ENCODE results near the gene LBH. TPM values are rescaled to one million over a fixed set of nuclear protein-coding genes. Genes with fewer than 3 reads are reported as not detected.

LBH gene
- total and polyA plus RNA-seq, 4 donors, result 56.1 to 213 (median 94.5) TPM

DNA sequence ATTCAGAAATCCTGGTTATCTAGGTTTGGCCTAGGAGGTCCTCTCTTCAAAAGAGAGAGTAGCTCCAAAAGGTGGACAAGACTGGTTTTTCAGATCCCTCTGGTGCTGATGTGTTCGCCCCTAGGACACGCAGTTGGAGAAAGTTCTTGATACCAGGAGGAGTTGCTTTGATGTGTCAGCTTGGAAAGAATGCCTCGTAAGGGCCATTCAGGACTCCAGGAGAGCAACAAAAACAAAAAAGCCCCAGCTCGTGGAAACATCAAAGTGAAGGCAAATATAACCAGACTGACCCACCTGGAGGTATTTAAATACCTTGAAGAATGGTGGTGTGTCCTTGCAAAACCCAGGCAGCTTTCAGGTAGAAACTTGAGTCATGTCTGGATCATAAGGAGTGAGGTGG, 12.5 kb upstream of the LBH start:
- intact Hi-C loops (cut with DNase I), result loop anchor here (5.0 to 10.0 kb wide), 2 partner anchors 346 to 473 kb away; no protein-coding TSS in a partner anchor

DNA sequence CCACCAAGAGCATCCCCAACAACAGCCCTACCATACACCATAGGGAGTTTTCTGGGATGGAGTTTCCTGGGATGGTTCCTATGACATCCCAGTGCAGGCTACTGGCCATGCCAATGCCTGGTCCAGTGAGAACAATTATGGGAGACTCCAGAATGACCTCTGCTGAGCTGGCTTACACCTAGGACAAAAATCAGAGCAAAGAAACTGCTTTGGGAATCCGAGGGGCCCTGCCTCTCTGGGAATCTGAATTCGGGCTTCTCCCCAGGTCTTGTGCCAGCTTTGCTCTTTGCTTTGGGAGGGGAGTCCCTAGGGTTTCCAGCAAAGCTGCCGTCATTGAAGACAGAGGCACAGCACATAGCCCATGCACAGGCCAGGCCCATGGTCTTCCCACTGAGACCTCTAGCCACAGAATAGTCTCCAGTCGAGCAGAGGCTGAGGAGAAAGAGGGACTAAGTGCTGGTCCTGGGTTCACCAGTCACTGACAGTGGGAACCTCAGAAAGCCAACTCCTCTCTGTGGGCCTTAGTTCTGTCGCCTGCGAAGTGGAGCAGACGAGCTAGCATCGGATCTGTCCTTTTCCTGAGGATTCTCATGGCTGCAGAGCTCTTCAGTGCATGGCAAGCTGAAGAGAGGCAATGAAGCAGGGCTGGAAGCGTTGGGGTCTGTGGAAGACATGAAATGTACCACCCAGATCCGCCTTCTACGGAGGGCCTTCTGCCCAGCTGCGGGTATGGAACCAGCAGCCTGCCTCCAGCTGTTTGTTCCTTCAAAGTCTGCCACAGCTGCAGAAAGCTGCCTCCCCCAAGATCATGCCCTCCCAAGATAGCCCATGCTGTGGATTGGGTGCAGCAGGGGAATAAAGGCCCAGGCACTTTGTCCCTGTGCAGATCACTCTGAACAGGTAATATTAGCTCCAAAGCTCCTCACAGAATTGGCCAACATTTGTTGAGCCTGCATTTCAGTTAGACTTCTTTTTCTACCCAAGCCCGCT, 11.2 kb upstream of the LBH start:
- peak overlapping the region; percentile 18 to 34 for H3K27ac ChIP-seq (ENCODE audit: low read depth in 1 of 2, low read length in 2 of 2)

More for the DNA sequence above, 12.5 kb upstream of the LBH start:
- ATAC-seq (ENCODE audit: low FRiP score), result no peak
- Histone ChIP-seq H3K9me3 (ENCODE audit: control insufficient read depth, low read length) (no peaks in the 10 kb centered on the region), H3K4me3 (ENCODE audit: low read length in 2 of 2) (no peak overlapping the region), H3K27me3 (ENCODE audit: control insufficient read depth in 1 of 2, insufficient read depth in 2 of 2, low read length in 1 of 2) (no peaks in the 10 kb centered on the region), H3K27ac (ENCODE audit: low read depth in 1 of 2, low read length in 2 of 2) (peak overlapping the region; percentile 18 to 80), H3K36me3 (ENCODE audit: control insufficient read depth in 1 of 2, insufficient read depth in 2 of 2, low read length in 1 of 2) (no peaks in the 10 kb centered on the region), H3K4me1 (ENCODE audit: control insufficient read depth in 1 of 2, insufficient read depth in 2 of 2, low read length in 2 of 2) (peaks cover 0 to 3% of the 10 kb centered on the region in 2 donors)
- WGBS, 2 donors, result 56 to 62% methylated on average over 4 of the region's 4 CpGs
- DNase-seq, result no peak

DNA sequence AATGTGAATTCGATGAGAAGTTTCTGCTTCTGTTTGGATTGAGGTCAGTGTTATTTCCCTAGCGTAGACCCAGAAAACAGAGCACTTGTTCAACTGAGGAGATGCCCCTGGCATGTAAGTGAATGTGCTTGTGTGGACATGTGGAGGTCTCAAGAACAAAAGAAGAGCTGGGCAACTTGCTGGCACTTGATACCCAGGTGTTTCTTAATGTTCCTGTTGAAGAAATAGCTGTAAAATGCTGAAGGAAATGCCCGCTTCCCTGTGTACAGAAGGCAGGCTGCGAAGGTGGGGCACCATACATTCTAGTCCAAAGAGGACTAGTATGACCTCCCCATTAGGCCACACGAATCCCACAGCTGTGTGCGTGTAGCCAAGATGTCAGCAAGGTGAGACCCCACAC, 9.8 kb upstream of the LBH start:
- Histone ChIP-seq H3K27ac (ENCODE audit: low read depth in 1 of 2, low read length in 2 of 2) (no peak overlapping the region), H3K27me3 (ENCODE audit: control insufficient read depth in 1 of 2, insufficient read depth in 2 of 2, low read length in 1 of 2) (no peaks in the 10 kb centered on the region), H3K36me3 (ENCODE audit: control insufficient read depth in 1 of 2, insufficient read depth in 2 of 2, low read length in 1 of 2) (no peaks in the 10 kb centered on the region), H3K4me1 (ENCODE audit: control insufficient read depth in 1 of 2, insufficient read depth in 2 of 2, low read length in 2 of 2) (peaks cover 0 to 6% of the 10 kb centered on the region in 2 donors), H3K4me3 (ENCODE audit: low read length in 2 of 2) (no peak overlapping the region), H3K9me3 (ENCODE audit: control insufficient read depth, low read length) (no peaks in the 10 kb centered on the region)
- ATAC-seq (ENCODE audit: low FRiP score) (no peak), DNase-seq (no peak)
- intact Hi-C loops (cut with DNase I), result no loop called here
- WGBS, 2 donors, result 90 to 95% methylated on average over 6 of the region's 6 CpGs

More for the DNA sequence above, 11.2 kb upstream of the LBH start:
- Histone ChIP-seq H3K9me3 (ENCODE audit: control insufficient read depth, low read length) (no peaks in the 10 kb centered on the region), H3K36me3 (ENCODE audit: control insufficient read depth in 1 of 2, insufficient read depth in 2 of 2, low read length in 1 of 2) (no peaks in the 10 kb centered on the region), H3K27me3 (ENCODE audit: control insufficient read depth in 1 of 2, insufficient read depth in 2 of 2, low read length in 1 of 2) (no peaks in the 10 kb centered on the region), H3K4me1 (ENCODE audit: control insufficient read depth in 1 of 2, insufficient read depth in 2 of 2, low read length in 2 of 2) (peaks cover 0 to 6% of the 10 kb centered on the region in 2 donors), H3K4me3 (ENCODE audit: low read length in 2 of 2) (no peak overlapping the region)
- ATAC-seq (ENCODE audit: low FRiP score) (no peak), DNase-seq (no peak)
- WGBS, 2 donors, result 95 to 96% methylated on average over 13 of the region's 13 CpGs
- intact Hi-C loops (cut with DNase I), result loop anchor here (5.0 to 10.0 kb wide), 2 partner anchors 345 to 472 kb away; no protein-coding TSS in a partner anchor

DNA sequence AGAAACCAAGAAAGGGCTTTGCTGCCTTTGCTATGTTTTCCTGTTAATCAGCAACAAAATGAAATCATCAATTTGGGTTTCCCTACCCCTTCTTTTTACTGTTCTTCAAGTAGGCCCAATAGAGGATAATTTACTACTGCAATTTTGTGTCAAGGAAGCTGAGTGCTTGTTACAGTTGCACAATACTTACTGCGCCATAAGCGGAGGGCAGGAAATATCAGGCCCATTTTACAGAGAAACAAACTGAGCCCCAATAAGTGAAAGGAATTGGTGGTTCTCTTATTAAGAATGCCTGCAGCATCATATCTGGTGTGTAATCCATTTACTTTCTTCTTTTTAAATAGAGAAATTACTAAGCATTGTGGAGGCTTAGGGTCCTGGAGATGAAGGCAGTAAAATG, 9.3 kb upstream of the LBH start:
- no peak for DNase-seq
- 97% methylated on average over 2 of the region's 2 CpGs for WGBS, 2 donors
- Histone ChIP-seq H3K36me3 (ENCODE audit: control insufficient read depth in 1 of 2, insufficient read depth in 2 of 2, low read length in 1 of 2) (no peaks in the 10 kb centered on the region), H3K27ac (ENCODE audit: low read depth in 1 of 2, low read length in 2 of 2) (no peak overlapping the region), H3K4me1 (ENCODE audit: control insufficient read depth in 1 of 2, insufficient read depth in 2 of 2, low read length in 2 of 2) (peaks cover 0 to 6% of the 10 kb centered on the region in 2 donors), H3K4me3 (ENCODE audit: low read length in 2 of 2) (no peak overlapping the region), H3K9me3 (ENCODE audit: control insufficient read depth, low read length) (no peaks in the 10 kb centered on the region), H3K27me3 (ENCODE audit: control insufficient read depth in 1 of 2, insufficient read depth in 2 of 2, low read length in 1 of 2) (no peaks in the 10 kb centered on the region)
- no peak for ATAC-seq (ENCODE audit: low FRiP score)
- intact Hi-C loops (cut with DNase I), result no loop called here

DNA sequence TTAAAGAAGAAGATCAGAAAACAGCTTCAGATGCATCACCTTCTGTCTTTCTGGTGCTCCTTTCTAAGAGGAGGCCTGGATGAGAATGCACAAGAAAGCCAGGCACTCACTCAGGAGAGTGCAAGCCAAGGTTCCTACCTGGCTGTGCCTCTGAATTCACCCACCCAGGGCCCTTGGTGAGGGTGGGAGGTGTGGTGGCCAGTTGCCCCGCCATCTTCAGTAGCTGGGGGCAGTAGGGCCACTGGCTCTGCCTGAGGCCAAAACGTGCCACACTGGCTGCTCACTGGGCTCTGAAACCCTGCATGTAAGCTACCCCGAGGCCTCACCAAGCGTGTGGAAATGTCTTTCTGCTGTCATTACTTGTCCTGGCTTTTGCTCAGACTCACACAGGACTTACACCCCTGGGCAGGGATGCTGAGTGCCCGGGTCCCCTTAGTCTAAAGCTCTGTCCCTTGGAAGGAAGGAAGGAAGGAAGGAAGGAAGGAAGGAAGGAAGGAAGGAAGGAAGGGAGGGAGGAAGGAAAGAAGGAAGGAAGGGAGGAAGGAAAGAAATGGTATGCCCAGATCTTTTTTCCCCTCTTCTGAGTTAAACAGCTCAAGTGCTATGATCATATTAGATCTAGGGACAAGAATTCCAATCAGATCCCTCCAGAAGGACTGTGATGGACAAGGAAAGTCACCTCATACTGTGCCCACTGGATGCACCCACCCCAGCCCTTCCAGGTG, 8.5 kb upstream of the LBH start:
- no peak for ATAC-seq (ENCODE audit: low FRiP score)
- Histone ChIP-seq H3K27me3 (ENCODE audit: control insufficient read depth in 1 of 2, insufficient read depth in 2 of 2, low read length in 1 of 2) (no peaks in the 10 kb centered on the region), H3K4me3 (ENCODE audit: low read length in 2 of 2) (no peak overlapping the region), H3K4me1 (ENCODE audit: control insufficient read depth in 1 of 2, insufficient read depth in 2 of 2, low read length in 2 of 2) (peaks cover 0 to 6% of the 10 kb centered on the region in 2 donors), H3K36me3 (ENCODE audit: control insufficient read depth in 1 of 2, insufficient read depth in 2 of 2, low read length in 1 of 2) (no peaks in the 10 kb centered on the region), H3K27ac (ENCODE audit: low read depth in 1 of 2, low read length in 2 of 2) (peak overlapping the region in 1 of 2 donors; percentile 10), H3K9me3 (ENCODE audit: control insufficient read depth, low read length) (no peaks in the 10 kb centered on the region)
- intact Hi-C loops (cut with DNase I), result no loop called here
- DNase-seq, result no peak
- 79 to 87% methylated on average over 5 of the region's 5 CpGs for WGBS, 2 donors

DNA sequence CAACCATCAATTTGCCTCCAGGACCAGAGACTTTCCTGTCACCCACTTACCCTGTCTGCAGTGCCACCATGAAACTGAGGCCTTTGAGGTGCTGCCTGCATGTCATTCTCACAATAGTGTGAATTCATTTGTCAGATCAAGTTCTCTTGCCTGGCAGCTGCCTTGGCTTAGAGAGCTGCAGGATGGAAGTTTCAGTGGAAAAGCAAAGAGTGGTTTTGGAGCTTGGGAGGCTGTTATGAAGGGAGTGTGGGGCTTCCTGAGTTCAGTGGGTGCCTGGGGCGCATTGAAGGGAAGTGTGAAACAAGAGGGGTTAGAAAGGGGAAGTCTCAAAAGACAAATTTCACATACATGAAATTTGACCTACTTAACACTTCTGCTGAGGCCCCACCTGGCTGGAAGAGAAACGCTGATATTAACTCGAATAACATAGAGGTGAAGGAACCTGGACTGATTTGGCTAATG, 7.9 kb upstream of the LBH start:
- H3K4me3 ChIP-seq (ENCODE audit: low read length in 2 of 2), result no peak overlapping the region
- no peaks in the 10 kb centered on the region for H3K9me3 ChIP-seq (ENCODE audit: control insufficient read depth, low read length)
- H3K36me3 ChIP-seq (ENCODE audit: control insufficient read depth in 1 of 2, insufficient read depth in 2 of 2, low read length in 1 of 2), result no peaks in the 10 kb centered on the region
- intact Hi-C loops (cut with DNase I), result no loop called here
- H3K27me3 ChIP-seq (ENCODE audit: control insufficient read depth in 1 of 2, insufficient read depth in 2 of 2, low read length in 1 of 2), result no peaks in the 10 kb centered on the region
- WGBS, 2 donors, result 78 to 89% methylated on average over 3 of the region's 3 CpGs
- DNase-seq (no peak), ATAC-seq (ENCODE audit: low FRiP score) (no peak)
- H3K27ac ChIP-seq (ENCODE audit: low read depth in 1 of 2, low read length in 2 of 2), result peak overlapping the region in 1 of 2 donors; percentile 10
- H3K4me1 ChIP-seq (ENCODE audit: control insufficient read depth in 1 of 2, insufficient read depth in 2 of 2, low read length in 2 of 2), result peaks cover 0 to 6% of the 10 kb centered on the region in 2 donors

DNA sequence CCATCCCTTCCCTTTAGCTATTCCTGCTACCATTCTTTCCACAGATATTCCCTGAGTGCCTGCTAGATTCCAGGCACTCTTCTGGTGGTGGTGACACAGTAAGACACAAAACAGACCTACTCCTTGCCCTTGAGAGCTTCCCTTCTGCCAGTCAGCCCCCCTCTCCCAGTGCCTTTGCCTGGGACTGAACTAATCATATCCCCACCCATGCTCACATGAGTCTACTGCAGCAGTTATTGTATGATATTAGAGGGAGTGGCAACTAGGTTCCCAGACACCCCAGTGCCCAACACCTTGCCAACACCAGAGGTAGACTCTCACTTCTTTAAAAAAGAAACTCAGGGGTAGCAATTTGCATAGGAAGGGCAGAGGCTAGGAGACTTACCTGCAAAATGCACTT, 7.2 kb upstream of the LBH start:
- intact Hi-C loops (cut with DNase I), result no loop called here
- H3K27me3 ChIP-seq (ENCODE audit: control insufficient read depth in 1 of 2, insufficient read depth in 2 of 2, low read length in 1 of 2), result no peaks in the 10 kb centered on the region
- no peak overlapping the region for H3K27ac ChIP-seq (ENCODE audit: low read depth in 1 of 2, low read length in 2 of 2)
- ATAC-seq (ENCODE audit: low FRiP score) (no peak), DNase-seq (no peak)
- no peak overlapping the region for H3K4me3 ChIP-seq (ENCODE audit: low read length in 2 of 2)
- no peaks in the 10 kb centered on the region for H3K36me3 ChIP-seq (ENCODE audit: control insufficient read depth in 1 of 2, insufficient read depth in 2 of 2, low read length in 1 of 2)
- no peaks in the 10 kb centered on the region for H3K9me3 ChIP-seq (ENCODE audit: control insufficient read depth, low read length)
- peaks cover 0 to 4% of the 10 kb centered on the region in 2 donors for H3K4me1 ChIP-seq (ENCODE audit: control insufficient read depth in 1 of 2, insufficient read depth in 2 of 2, low read length in 2 of 2)

DNA sequence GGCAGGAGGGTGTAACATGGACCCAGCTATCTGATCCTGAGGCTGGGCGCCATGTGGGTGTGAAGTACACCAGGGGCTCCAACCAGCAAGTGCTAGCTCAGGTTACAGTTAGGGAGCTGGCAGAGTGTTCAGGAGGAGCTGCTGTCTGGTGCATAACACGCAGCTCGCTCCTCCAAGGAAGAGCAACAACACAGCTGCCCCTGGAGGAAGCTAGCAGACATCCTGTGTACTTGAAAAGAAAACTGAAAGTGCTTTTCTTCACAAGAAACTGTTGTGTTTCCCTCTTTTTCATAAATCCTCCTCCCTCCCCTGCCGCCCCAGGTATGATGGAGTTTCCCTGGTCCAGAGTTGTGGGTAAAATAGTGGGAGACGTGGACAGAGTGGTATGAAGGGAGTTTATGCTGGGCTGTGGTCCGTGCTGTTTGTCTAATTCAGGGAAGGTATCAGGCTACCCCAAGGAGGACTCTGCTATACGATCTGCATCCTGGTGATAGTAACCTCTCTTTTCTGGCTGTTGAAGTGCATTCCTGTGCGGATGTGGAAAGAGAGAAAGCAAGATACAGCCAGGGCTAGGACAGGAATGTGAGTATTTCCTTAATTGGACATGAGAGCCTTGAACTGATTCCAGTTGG, 6.1 kb upstream of the LBH start:
- H3K27me3 ChIP-seq (ENCODE audit: control insufficient read depth in 1 of 2, insufficient read depth in 2 of 2, low read length in 1 of 2), result no peaks in the 10 kb centered on the region
- H3K36me3 ChIP-seq (ENCODE audit: control insufficient read depth in 1 of 2, insufficient read depth in 2 of 2, low read length in 1 of 2), result no peaks in the 10 kb centered on the region
- H3K4me3 ChIP-seq (ENCODE audit: low read length in 2 of 2), result no peak overlapping the region
- DNase-seq, result peak in 1 of 2 donors; percentile 59
- H3K9me3 ChIP-seq (ENCODE audit: control insufficient read depth, low read length), result no peaks in the 10 kb centered on the region
- intact Hi-C loops (cut with DNase I), result no loop called here
- 11 to 16% methylated on average over 8 of the region's 8 CpGs for WGBS, 2 donors
- peak; percentile 58 for ATAC-seq (ENCODE audit: low FRiP score)
- peaks cover 0 to 4% of the 10 kb centered on the region in 2 donors for H3K4me1 ChIP-seq (ENCODE audit: control insufficient read depth in 1 of 2, insufficient read depth in 2 of 2, low read length in 2 of 2)
- H3K27ac ChIP-seq (ENCODE audit: low read depth in 1 of 2, low read length in 2 of 2), result peak overlapping the region; percentile 62 to 94

Data from aorta (tissue), 5 donors.